ENCODE measurements around the gene CCDC146. TPM values are rescaled to one million over a fixed set of nuclear protein-coding genes. Genes with fewer than 3 reads are reported as not detected.
"Not testable (repeated sequence)": the region's sequence is repeated elsewhere in the genome, so short reads cannot be mapped to it uniquely, and the experiment has no call there.

Gene CCDC146
- polyA plus RNA-seq, 3 donors from 2014 or later, result 0.88 to 2.7 (median 1.7) TPM

DNA sequence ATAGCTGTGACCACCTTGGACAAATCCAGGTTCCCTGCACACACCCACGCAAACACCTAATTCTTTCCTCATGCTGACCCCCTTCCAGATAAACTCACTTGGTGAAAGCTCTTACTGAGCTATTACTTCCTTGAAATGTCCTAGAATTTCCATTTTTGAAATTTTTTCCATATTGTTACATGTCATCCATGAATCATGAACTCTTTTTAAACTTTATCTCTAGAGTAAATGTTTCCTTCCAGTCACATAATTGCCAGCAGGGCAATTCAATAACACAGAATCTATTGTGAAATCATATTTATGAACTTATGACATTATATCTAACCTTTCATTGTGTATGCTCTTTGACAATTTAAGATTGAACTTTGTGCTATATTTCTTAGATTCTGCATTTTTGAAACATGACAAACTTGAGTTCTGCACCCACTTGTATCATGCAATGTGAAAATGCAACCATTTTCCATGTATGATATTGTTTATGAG, 104.0 kb downstream of the CCDC146 start:
- H3K4me3 Mint-ChIP-seq, result no peak overlapping the region
- no peak for DNase-seq
- H3K4me1 Mint-ChIP-seq, result peaks cover 12 to 20% of the 10 kb centered on the region in 2 donors
- H3K27me3 Mint-ChIP-seq (ENCODE audit: low read depth in 3 of 3), result peaks cover 0 to 2% (median 0%) of the 10 kb centered on the region in 3 donors
- H3K9me3 Mint-ChIP-seq, result peaks cover 4 to 16% (median 12%) of the 10 kb centered on the region in 6 donors
- no peak overlapping the region for H3K27ac Mint-ChIP-seq
- H3K36me3 Mint-ChIP-seq, result peaks cover 12 to 36% (median 20%) of the 10 kb centered on the region in 3 donors

- not testable (repeated sequence) for H3K4me1 Mint-ChIP-seq; H3K4me3 Mint-ChIP-seq; H3K27me3 Mint-ChIP-seq (ENCODE audit: low read depth in 3 of 3); H3K27ac Mint-ChIP-seq; DNase-seq
- Mint-ChIP-seq H3K9me3 (peaks cover 4 to 20% (median 13%) of the 10 kb centered on the region in 6 donors), H3K36me3 (peaks cover 12 to 42% (median 24%) of the 10 kb centered on the region in 3 donors)
These were observed 106.4 kb downstream of the CCDC146 start for GRCh38 chr7:77228795-77229194.

DNA sequence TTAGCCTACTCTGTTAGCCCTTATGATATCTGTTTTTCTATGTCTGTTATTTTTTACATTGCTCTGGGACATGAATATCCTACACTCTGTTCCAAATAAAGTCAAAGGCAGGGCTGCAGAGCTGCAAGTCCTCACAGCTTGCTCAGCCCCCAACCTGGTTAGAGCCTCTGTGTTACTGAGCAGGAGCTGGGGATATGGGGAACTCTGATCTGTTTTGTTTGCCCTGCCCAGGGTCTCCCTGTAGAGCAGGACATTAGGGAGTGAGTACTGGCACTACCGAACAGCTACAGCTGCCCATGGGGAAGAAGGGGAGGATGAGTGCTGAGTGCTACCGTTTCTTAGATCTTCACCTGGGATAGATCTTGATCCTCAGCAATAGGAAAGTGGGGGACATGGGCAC, 110.1 kb downstream of the CCDC146 start:
- peaks cover 16 to 46% (median 27%) of the 10 kb centered on the region in 3 donors for H3K36me3 Mint-ChIP-seq

GRCh38 chr7:77235276-77235675, 112.9 kb downstream of the CCDC146 start:
- DNase-seq, result no peak
- Mint-ChIP-seq H3K4me1 (peaks cover 4 to 14% of the 10 kb centered on the region in 2 donors), H3K9me3 (peaks cover 1 to 14% (median 8%) of the 10 kb centered on the region in 6 donors), H3K27me3 (ENCODE audit: low read depth in 3 of 3) (no peaks in the 10 kb centered on the region), H3K4me3 (no peak overlapping the region), H3K36me3 (peaks cover 21 to 46% (median 31%) of the 10 kb centered on the region in 3 donors), H3K27ac (peak overlapping the region in 1 of 6 donors; percentile 6)

More for the DNA sequence above, 110.1 kb downstream of the CCDC146 start:
- Mint-ChIP-seq H3K27me3 (ENCODE audit: low read depth in 3 of 3) (peaks cover 0 to 2% (median 0%) of the 10 kb centered on the region in 3 donors), H3K4me3 (no peak overlapping the region), H3K9me3 (peaks cover 4 to 20% (median 13%) of the 10 kb centered on the region in 6 donors), H3K27ac (no peak overlapping the region), H3K4me1 (no peaks in the 10 kb centered on the region)
- DNase-seq, result no peak

DNA sequence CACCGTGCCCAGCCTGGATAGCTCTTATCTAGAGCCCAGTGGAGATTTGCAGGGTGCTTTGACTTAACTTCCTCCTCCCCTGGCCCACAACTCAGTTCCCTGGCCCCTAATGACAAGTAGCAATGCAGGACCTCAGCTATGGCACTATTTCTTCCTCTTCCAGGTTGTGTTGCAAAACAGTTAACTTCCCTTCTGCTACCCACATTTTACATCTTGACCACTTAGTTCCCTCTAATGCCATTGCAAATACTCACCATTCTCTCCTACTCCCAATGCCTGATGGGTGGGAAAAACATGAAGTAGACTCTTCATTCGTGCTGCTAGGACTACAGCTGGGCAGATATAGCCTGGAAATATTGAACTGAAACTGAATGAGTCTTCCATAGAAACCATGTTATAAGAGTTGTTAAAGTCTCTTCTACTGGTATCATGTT, 116.3 kb downstream of the CCDC146 start:
- H3K4me3 Mint-ChIP-seq, result no peak overlapping the region
- H3K4me1 Mint-ChIP-seq, result peaks cover 4 to 14% of the 10 kb centered on the region in 2 donors
- H3K9me3 Mint-ChIP-seq, result no peaks in the 10 kb centered on the region
- H3K36me3 Mint-ChIP-seq, result peaks cover 18 to 43% (median 35%) of the 10 kb centered on the region in 3 donors
- H3K27me3 Mint-ChIP-seq (ENCODE audit: low read depth in 3 of 3), result no peaks in the 10 kb centered on the region
- peak overlapping the region in 1 of 6 donors; percentile 73 for H3K27ac Mint-ChIP-seq
- DNase-seq, result no peak

GRCh38 chr7:77239471-77239870, 117.1 kb downstream of the CCDC146 start:
- H3K36me3 Mint-ChIP-seq, result peaks cover 18 to 39% (median 36%) of the 10 kb centered on the region in 3 donors
- peaks cover 4 to 14% of the 10 kb centered on the region in 2 donors for H3K4me1 Mint-ChIP-seq
- DNase-seq, result no peak
- no peaks in the 10 kb centered on the region for H3K27me3 Mint-ChIP-seq (ENCODE audit: low read depth in 3 of 3)
- H3K27ac Mint-ChIP-seq, result peak overlapping the region in 1 of 6 donors; percentile 1
- no peak overlapping the region for H3K4me3 Mint-ChIP-seq
- no peaks in the 10 kb centered on the region for H3K9me3 Mint-ChIP-seq

DNA sequence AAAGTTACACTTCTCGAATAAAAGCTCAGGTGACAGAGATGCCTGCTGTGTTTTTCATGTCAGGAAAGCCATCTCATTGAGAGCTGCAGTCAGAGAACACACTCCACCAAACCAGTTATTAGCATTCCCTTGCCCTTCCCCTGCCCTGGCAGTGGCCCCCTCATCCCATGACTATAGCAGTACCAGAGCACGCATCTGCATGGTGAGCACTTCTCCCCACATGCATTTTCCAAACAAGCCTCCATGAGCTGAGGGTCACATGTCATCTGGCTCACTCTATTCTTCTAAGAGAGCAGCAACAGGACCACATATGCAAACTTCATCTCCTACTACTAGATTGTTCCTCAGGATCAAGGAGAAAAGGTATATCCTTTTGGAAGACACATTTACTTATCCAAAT, 119.7 kb downstream of the CCDC146 start:
- Mint-ChIP-seq H3K4me3 (no peak overlapping the region), H3K27me3 (ENCODE audit: low read depth in 3 of 3) (no peaks in the 10 kb centered on the region), H3K4me1 (peaks cover 9 to 22% of the 10 kb centered on the region in 2 donors), H3K9me3 (no peaks in the 10 kb centered on the region), H3K27ac (peak overlapping the region in 1 of 6 donors; percentile 60), H3K36me3 (peaks cover 14 to 35% (median 35%) of the 10 kb centered on the region in 3 donors)
- DNase-seq, result no peak

GRCh38 chr7:77242554-77242953, 120.1 kb downstream of the CCDC146 start:
- DNase-seq, result no peak
- Mint-ChIP-seq H3K4me3 (no peak overlapping the region), H3K9me3 (no peaks in the 10 kb centered on the region), H3K36me3 (peaks cover 13 to 33% (median 30%) of the 10 kb centered on the region in 3 donors), H3K4me1 (peaks cover 11 to 22% of the 10 kb centered on the region in 2 donors), H3K27me3 (ENCODE audit: low read depth in 3 of 3) (no peaks in the 10 kb centered on the region), H3K27ac (peak overlapping the region in 1 of 6 donors; percentile 29)

DNA sequence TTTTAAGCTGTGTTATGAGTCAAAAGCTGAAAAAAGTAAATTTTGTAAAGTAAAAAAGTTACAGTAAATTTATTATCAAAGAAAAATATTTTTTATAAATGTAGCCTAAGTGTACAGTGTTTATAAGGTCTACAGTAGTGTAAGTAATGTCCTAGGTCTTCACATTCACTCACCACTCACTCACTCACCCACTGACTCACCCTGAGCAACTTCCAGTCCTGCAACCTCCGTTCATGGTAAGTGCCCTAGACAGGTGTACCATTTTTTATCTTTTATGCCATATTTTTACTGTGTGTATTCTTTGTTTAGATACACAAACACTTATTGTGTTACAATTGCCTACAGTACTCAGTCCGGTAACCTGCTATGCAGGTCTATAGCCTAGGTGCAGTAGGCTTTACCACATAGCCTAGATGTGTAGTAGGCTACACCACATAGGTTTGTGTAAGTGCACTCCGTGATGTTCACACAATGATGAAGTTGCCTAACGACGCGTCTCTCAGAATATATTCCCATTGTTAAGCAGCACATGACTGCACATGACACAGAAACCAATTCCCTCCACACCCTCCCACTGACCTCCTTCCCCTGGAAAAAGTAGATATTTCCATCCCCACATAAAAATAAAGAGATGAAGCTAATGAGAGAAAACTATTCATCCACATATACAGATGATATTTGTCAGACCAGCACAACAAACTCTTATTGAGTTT, 122.0 kb downstream of the CCDC146 start:
- no peak for DNase-seq
- H3K27ac Mint-ChIP-seq, result peak overlapping the region in 1 of 6 donors; percentile 36
- H3K9me3 Mint-ChIP-seq, result no peaks in the 10 kb centered on the region
- peaks cover 9 to 13% of the 10 kb centered on the region in 2 donors for H3K4me1 Mint-ChIP-seq
- H3K4me3 Mint-ChIP-seq, result no peak overlapping the region
- H3K27me3 Mint-ChIP-seq (ENCODE audit: low read depth in 3 of 3), result no peaks in the 10 kb centered on the region
- H3K36me3 Mint-ChIP-seq, result peaks cover 7 to 21% (median 15%) of the 10 kb centered on the region in 3 donors

GRCh38 chr7:77245015-77245755, 122.8 kb downstream of the CCDC146 start:
- Mint-ChIP-seq H3K4me1 (peaks cover 7 to 9% of the 10 kb centered on the region in 2 donors), H3K27me3 (ENCODE audit: low read depth in 3 of 3) (peaks cover 0 to 3% (median 0%) of the 10 kb centered on the region in 3 donors), H3K4me3 (no peak overlapping the region), H3K9me3 (no peaks in the 10 kb centered on the region), H3K27ac (no peak overlapping the region), H3K36me3 (peaks cover 4 to 21% (median 12%) of the 10 kb centered on the region in 3 donors)
- no peak for DNase-seq

GRCh38 chr7:77246026-77246640, 123.7 kb downstream of the CCDC146 start:
- Mint-ChIP-seq H3K27ac (peak overlapping the region in 1 of 6 donors; percentile 59), H3K9me3 (no peaks in the 10 kb centered on the region), H3K4me1 (peaks cover 7 to 9% of the 10 kb centered on the region in 2 donors), H3K36me3 (peaks cover 4 to 24% (median 12%) of the 10 kb centered on the region in 3 donors), H3K27me3 (ENCODE audit: low read depth in 3 of 3) (peaks cover 0 to 3% (median 0%) of the 10 kb centered on the region in 3 donors), H3K4me3 (peak overlapping the region in 2 of 5 donors; percentile 13 to 43)
- no peak for DNase-seq

GRCh38 chr7:77247206-77247850, 124.9 kb downstream of the CCDC146 start:
- no peak overlapping the region for H3K27ac Mint-ChIP-seq
- H3K4me1 Mint-ChIP-seq, result peaks cover 7 to 9% of the 10 kb centered on the region in 2 donors
- H3K27me3 Mint-ChIP-seq (ENCODE audit: low read depth in 3 of 3), result peaks cover 0 to 3% (median 0%) of the 10 kb centered on the region in 3 donors
- H3K4me3 Mint-ChIP-seq, result no peak overlapping the region
- peaks cover 0 to 15% (median 6%) of the 10 kb centered on the region in 3 donors for H3K36me3 Mint-ChIP-seq
- no peaks in the 10 kb centered on the region for H3K9me3 Mint-ChIP-seq
- DNase-seq, result peak; percentile 73 to 79 (median 73)

GRCh38 chr7:77248154-77248553, 125.7 kb downstream of the CCDC146 start:
- peaks cover 11 to 12% of the 10 kb centered on the region in 2 donors for H3K4me1 Mint-ChIP-seq
- no peak for DNase-seq
- peaks cover 0 to 9% (median 3%) of the 10 kb centered on the region in 3 donors for H3K36me3 Mint-ChIP-seq
- no peaks in the 10 kb centered on the region for H3K9me3 Mint-ChIP-seq
- H3K27ac Mint-ChIP-seq, result no peak overlapping the region
- peaks cover 0 to 3% (median 0%) of the 10 kb centered on the region in 3 donors for H3K27me3 Mint-ChIP-seq (ENCODE audit: low read depth in 3 of 3)
- H3K4me3 Mint-ChIP-seq, result no peak overlapping the region
